Lower leg skin (tissue), 3 donors: ENCODE measurements around the gene CAMTA1.

Source experiments
- CTCF ChIP-seq, 3 donors: fragments of 450-650 bp; IDR thresholded peaks; one replicate each; pipeline ENCODE4 v1.5.1; 2016; ENCODE audit warnings: antibody characterized with exemption in 3 of 3, mild to moderate bottlenecking in 3 of 3, moderate library complexity in 2 of 3
- POLR2A ChIP-seq, 2 donors: fragments of 450-650 bp; IDR thresholded peaks; one replicate each; pipeline ENCODE4 v1.6.1; 2016 to 2017; ENCODE audit warnings: antibody characterized with exemption in 2 of 2, mild to moderate bottlenecking in 1 of 2, moderate library complexity in 1 of 2

DNA sequence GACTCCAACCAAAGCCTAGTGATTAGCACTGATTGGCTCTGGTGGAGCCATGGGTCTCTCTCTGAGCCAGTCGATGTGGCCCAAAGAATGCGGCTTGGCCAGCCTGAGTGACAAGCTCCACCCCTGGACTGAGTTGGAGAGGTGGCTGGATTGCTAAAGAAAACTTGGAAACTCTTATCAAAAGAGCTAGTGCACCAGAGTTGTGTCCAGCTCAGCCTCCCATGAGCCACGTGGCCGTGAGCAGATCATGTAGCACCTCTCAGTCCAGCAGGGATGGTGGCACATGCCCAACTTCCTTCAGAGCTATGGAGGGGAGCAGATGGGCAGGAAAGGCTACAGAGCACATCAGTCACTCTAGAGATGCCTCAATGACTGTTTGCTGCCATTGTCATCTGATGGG, 843.0 kb downstream of the CAMTA1 start:
- no peak for TF ChIP-seq POLR2A (IDR thresholded peaks at IDR 0.05)
- no peak for TF ChIP-seq CTCF (IDR thresholded peaks at IDR 0.05)
